DOHH2 (cell line): ENCODE data around the gene PIBF1.
"Not testable (repeated sequence)": the region's sequence is repeated elsewhere in the genome, so short reads cannot be mapped to it uniquely, and the experiment has no call there.

Experiments
- H3F3A ChIP-seq: fragments of 200-600 bp; sonication (generic), shearing (Covaris generic); 2 replicates; pipeline ENCODE4 v1.6.0; 2016; ENCODE audit warnings: antibody characterized with exemption, mild to moderate bottlenecking; ENCODE audit not compliant: control insufficient read depth, insufficient read depth
- H3K27ac ChIP-seq: fragments of 200-600 bp; sonication (generic); 2 replicates; pipeline ENCODE4 v1.5.1; 2014; ENCODE audit warnings: low read depth, mild to moderate bottlenecking, low read length, moderate library complexity
- H3K27me3 ChIP-seq: fragments of 200-600 bp; sonication (generic); 2 replicates; pipeline ENCODE4 v1.6.1; 2014; ENCODE audit warnings: mild to moderate bottlenecking, low read length, mixed read lengths; ENCODE audit not compliant: control insufficient read depth
- H3K36me3 ChIP-seq: fragments of 200-600 bp; sonication (generic); 2 replicates; pipeline ENCODE4 v1.6.1; 2014; ENCODE audit warnings: mild to moderate bottlenecking, low read length, moderate library complexity, mixed read lengths; ENCODE audit not compliant: control insufficient read depth
- H3K4me1 ChIP-seq: fragments of 200-600 bp; sonication (generic); 2 replicates; pipeline ENCODE4 v1.6.1; 2014; ENCODE audit warnings: mild to moderate bottlenecking, low read length, mixed read lengths; ENCODE audit not compliant: control insufficient read depth
- H3K4me2 ChIP-seq: fragments of 200-600 bp; sonication (generic); 2 replicates; pipeline ENCODE4 v1.6.0; 2014; ENCODE audit warnings: mild to moderate bottlenecking, low read length, moderate library complexity
- H3K4me3 ChIP-seq: fragments of 200-600 bp; sonication (generic); 2 replicates; pipeline ENCODE4 v1.5.1; 2014; ENCODE audit warnings: mild to moderate bottlenecking, low read length, mixed read lengths
- H3K79me2 ChIP-seq: fragments of 200-600 bp; sonication (generic); 2 replicates; pipeline ENCODE4 v1.6.1; 2014; ENCODE audit warnings: mild to moderate bottlenecking, low read length, mixed read lengths; ENCODE audit not compliant: control insufficient read depth
- H3K9me2 ChIP-seq: fragments of 200-600 bp; sonication (generic); replicated peaks from 2 replicates; pipeline ENCODE4 v1.6.1; 2014; ENCODE audit warnings: mild to moderate bottlenecking, low read length, mixed read lengths; ENCODE audit not compliant: control insufficient read depth
- H3K9me3 ChIP-seq: fragments of 200-600 bp; sonication (generic); 2 replicates; pipeline ENCODE4 v1.6.1; 2014; ENCODE audit warnings: antibody characterized with exemption, low read length, mixed read lengths; ENCODE audit not compliant: control insufficient read depth, insufficient read depth
- H4K20me1 ChIP-seq: fragments of 200-600 bp; sonication (generic); 2 replicates; pipeline ENCODE4 v1.6.0; 2014; ENCODE audit warnings: low read depth, mild to moderate bottlenecking, antibody characterized with exemption, low read length, moderate library complexity; ENCODE audit not compliant: control insufficient read depth, insufficient read depth
- EZH2phosphoT487 ChIP-seq: fragments of 200-600 bp; sonication (generic); IDR thresholded peaks from 2 replicates; pipeline ENCODE4 v1.6.1; 2017; ENCODE audit warnings: borderline replicate concordance, mild to moderate bottlenecking, antibody characterized with exemption, low read length, moderate library complexity, mixed read lengths
- TF ChIP-seq, protein P1 (sequence below): fragments of 200-600 bp; sonication (generic); IDR thresholded peaks from one replicate; pipeline ENCODE4 v1.5.1; 2014; ENCODE audit warnings: antibody characterized with exemption, mild to moderate bottlenecking, low read depth, low read length; ENCODE audit not compliant: poor library complexity, severe bottlenecking

Gene PIBF1

GRCh38 chr13:72842991-72843390, 61.1 kb downstream of the PIBF1 start:
- Histone ChIP-seq H3K27ac (no peak overlapping the region), H3K9me3 (no peaks in the 10 kb centered on the region), H3K36me3 (peaks cover 38% of the 10 kb centered on the region), H3K27me3 (no peaks in the 10 kb centered on the region), H4K20me1 (no peaks in the 10 kb centered on the region), H3K9me2 (no peaks in the 10 kb centered on the region), H3K4me1 (no peaks in the 10 kb centered on the region), H3K4me2 (no peak overlapping the region), H3F3A (no peaks in the 10 kb centered on the region), H3K4me3 (no peak overlapping the region), H3K79me2 (no peaks in the 10 kb centered on the region)
- TF ChIP-seq, protein P1, sequence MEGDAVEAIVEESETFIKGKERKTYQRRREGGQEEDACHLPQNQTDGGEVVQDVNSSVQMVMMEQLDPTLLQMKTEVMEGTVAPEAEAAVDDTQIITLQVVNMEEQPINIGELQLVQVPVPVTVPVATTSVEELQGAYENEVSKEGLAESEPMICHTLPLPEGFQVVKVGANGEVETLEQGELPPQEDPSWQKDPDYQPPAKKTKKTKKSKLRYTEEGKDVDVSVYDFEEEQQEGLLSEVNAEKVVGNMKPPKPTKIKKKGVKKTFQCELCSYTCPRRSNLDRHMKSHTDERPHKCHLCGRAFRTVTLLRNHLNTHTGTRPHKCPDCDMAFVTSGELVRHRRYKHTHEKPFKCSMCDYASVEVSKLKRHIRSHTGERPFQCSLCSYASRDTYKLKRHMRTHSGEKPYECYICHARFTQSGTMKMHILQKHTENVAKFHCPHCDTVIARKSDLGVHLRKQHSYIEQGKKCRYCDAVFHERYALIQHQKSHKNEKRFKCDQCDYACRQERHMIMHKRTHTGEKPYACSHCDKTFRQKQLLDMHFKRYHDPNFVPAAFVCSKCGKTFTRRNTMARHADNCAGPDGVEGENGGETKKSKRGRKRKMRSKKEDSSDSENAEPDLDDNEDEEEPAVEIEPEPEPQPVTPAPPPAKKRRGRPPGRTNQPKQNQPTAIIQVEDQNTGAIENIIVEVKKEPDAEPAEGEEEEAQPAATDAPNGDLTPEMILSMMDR, result no peak
- TF ChIP-seq EZH2phosphoT487, result no peak

- H3K4me1 ChIP-seq, H3K79me2 ChIP-seq, H3K9me3 ChIP-seq, H4K20me1 ChIP-seq, H3K27ac ChIP-seq, H3F3A ChIP-seq, H3K4me2 ChIP-seq, H3K9me2 ChIP-seq, H3K4me3 ChIP-seq, H3K27me3 ChIP-seq: not testable (repeated sequence)
- H3K36me3 ChIP-seq, result peaks cover 38% of the 10 kb centered on the region
Measured at GRCh38 chr13:72845148-72845547, 63.2 kb downstream of the PIBF1 start.

DNA sequence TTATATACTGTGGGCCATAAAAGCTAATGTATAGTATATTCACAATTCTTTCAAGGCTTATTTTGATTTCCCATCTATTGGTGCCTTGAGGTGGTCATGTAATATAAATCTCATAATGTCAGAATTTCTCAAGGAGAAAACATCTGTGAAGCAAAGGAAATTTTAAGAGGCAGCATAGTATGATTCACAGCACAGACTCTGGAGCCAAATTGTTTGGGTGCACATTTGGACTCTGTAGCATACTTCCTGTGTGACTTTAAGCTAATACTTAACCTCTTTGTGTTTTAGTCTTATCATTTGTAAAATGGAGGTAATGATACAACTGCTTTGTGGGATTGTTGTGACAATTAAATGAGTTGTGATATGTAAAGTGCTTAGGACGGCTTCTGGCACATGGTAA, 67.6 kb downstream of the PIBF1 start:
- H3F3A ChIP-seq, result no peaks in the 10 kb centered on the region
- no peaks in the 10 kb centered on the region for H3K9me2 ChIP-seq
- no peak overlapping the region for H3K27ac ChIP-seq
- no peaks in the 10 kb centered on the region for H3K79me2 ChIP-seq
- H3K9me3 ChIP-seq, result no peaks in the 10 kb centered on the region
- H3K36me3 ChIP-seq, result peaks cover 47% of the 10 kb centered on the region
- TF ChIP-seq, protein P1, result no peak
- TF ChIP-seq EZH2phosphoT487, result no peak
- H4K20me1 ChIP-seq, result no peaks in the 10 kb centered on the region
- no peaks in the 10 kb centered on the region for H3K4me1 ChIP-seq
- H3K4me2 ChIP-seq, result no peak overlapping the region
- no peak overlapping the region for H3K4me3 ChIP-seq
- H3K27me3 ChIP-seq, result no peaks in the 10 kb centered on the region

GRCh38 chr13:72850959-72851677, 69.2 kb downstream of the PIBF1 start:
- Histone ChIP-seq H3F3A (no peaks in the 10 kb centered on the region), H3K79me2 (no peaks in the 10 kb centered on the region), H3K27me3 (no peaks in the 10 kb centered on the region), H4K20me1 (no peaks in the 10 kb centered on the region), H3K4me2 (no peak overlapping the region), H3K27ac (no peak overlapping the region), H3K4me3 (no peak overlapping the region), H3K9me2 (no peaks in the 10 kb centered on the region), H3K4me1 (no peaks in the 10 kb centered on the region), H3K36me3 (peaks cover 43% of the 10 kb centered on the region), H3K9me3 (no peaks in the 10 kb centered on the region)
- TF ChIP-seq, protein P1, result no peak
- TF ChIP-seq EZH2phosphoT487, result no peak
